ENCODE results near the gene FOXL1. TPM values are rescaled to one million over a fixed set of nuclear protein-coding genes. Genes with fewer than 3 reads are reported as not detected.

The FOXL1 gene
- total RNA-seq, 1 experiment from 2014 or later, result 0.11 TPM

DNA sequence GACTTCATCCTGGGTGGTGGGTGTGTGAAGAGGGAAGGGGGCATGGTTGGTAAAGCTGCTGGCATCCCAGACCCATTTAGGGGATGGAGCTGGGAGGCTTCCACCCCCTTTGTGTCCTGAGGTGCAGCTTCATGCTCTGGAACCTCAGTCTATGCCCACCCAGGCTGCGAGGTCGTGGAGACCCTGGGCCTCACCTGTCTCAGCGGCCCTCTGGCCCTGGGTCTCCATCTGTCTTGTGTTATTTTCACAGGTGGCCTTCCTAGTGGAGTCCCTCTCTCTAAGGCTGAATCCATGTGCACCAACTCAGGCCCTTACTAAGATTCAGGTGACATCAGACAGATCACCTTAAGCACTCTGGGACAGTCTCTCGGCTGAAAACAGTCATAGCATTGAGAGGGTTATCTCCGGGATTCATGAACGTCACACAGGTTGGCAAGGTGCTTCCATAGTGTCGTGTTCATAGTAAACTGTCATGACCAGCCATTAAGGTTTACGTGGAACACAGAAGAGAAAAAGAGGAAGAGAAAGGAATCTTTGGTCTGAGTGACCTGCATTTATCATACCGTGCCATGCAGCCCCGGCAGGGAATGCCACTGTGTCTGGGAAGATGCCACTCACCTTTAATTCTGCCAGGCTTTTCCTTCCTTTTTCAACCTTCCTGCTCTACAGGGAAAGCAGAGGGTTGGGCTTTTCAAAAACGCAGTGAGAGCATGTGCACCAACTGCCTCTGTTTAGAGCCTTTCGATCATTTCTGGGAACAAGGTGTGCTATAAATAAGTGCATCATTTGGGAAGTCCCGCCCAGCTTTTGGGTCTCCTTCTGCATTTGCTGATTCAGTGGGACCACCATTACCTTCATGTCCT, 4.5 kb upstream of the FOXL1 start:
- TF ChIP-seq, protein P1, sequence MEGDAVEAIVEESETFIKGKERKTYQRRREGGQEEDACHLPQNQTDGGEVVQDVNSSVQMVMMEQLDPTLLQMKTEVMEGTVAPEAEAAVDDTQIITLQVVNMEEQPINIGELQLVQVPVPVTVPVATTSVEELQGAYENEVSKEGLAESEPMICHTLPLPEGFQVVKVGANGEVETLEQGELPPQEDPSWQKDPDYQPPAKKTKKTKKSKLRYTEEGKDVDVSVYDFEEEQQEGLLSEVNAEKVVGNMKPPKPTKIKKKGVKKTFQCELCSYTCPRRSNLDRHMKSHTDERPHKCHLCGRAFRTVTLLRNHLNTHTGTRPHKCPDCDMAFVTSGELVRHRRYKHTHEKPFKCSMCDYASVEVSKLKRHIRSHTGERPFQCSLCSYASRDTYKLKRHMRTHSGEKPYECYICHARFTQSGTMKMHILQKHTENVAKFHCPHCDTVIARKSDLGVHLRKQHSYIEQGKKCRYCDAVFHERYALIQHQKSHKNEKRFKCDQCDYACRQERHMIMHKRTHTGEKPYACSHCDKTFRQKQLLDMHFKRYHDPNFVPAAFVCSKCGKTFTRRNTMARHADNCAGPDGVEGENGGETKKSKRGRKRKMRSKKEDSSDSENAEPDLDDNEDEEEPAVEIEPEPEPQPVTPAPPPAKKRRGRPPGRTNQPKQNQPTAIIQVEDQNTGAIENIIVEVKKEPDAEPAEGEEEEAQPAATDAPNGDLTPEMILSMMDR (IDR thresholded peaks at IDR 0.05; ENCODE audit: insufficient read depth in 1 of 2, low read depth in 1 of 2, low read length in 1 of 2, severe bottlenecking in 1 of 2, unreplicated experiment in 1 of 2), result no peak
- H3K27me3 ChIP-seq (replicated peaks; ENCODE audit: control insufficient read depth, insufficient read depth, low read length), result no peaks in the 10 kb centered on the region
- H3K27ac Mint-ChIP-seq (ENCODE audit: unreplicated experiment), result no peak overlapping the region
- BruUV-seq (replicated peaks), result no TSS peak
- H3K4me3 ChIP-seq (ENCODE audit: low read depth, low read length), result no peak overlapping the region
- H3K36me3 Mint-ChIP-seq (ENCODE audit: insufficient read depth, unreplicated experiment), result peaks cover 10% of the 10 kb centered on the region
- H3K4me1 Mint-ChIP-seq (ENCODE audit: low read depth, unreplicated experiment), result peaks cover 12% of the 10 kb centered on the region
- intact Hi-C loops (cut with micrococcal nuclease; ENCODE audit: unreplicated experiment), result no loop called here
- H3K27me3 Mint-ChIP-seq (ENCODE audit: insufficient read depth, unreplicated experiment), result peaks cover 10% of the 10 kb centered on the region
- no peaks in the 10 kb centered on the region for H3K36me3 ChIP-seq (ENCODE audit: control insufficient read depth, insufficient read depth, low read length)
- DNase-seq, result no peak
- H3K9me3 ChIP-seq, result no peaks in the 10 kb centered on the region
- ChIA-PET CTCF (no interaction called here), POLR2A (no interaction called here)
- no peak overlapping the region for H3K4me3 Mint-ChIP-seq (ENCODE audit: unreplicated experiment)
- H3K4me1 ChIP-seq, result peaks cover 12% of the 10 kb centered on the region; the same call in 1 of the 2 replicates
- H3K9me3 Mint-ChIP-seq (ENCODE audit: unreplicated experiment), result no peaks in the 10 kb centered on the region

DNA sequence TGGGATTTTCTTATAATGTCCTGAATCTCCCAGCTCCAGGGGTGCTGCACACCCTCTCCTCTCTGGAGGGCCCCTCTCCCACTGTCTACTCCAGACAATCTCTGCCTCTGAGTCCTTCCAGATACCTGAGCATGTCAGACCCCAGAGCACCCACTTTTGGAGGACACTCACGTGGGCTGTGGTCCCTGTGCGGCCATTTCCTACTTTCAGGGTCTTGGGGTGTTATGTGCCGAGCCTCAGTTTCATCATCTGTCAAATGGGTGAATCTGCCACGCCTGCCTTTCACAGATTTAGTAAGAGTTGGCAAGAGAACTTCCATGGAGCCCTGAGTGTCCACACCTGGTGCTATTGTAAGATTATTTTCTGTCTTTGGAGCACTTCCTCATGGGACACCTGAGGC, 3.7 kb upstream of the FOXL1 start:
- CTCF ChIA-PET, result no interaction called here
- peaks cover 12% of the 10 kb centered on the region; the same call in 1 of the 2 replicates for H3K4me1 ChIP-seq
- Mint-ChIP-seq H3K27me3 (ENCODE audit: insufficient read depth, unreplicated experiment) (peaks cover 12% of the 10 kb centered on the region), H3K36me3 (ENCODE audit: insufficient read depth, unreplicated experiment) (peaks cover 10% of the 10 kb centered on the region), H3K27ac (ENCODE audit: unreplicated experiment) (no peak overlapping the region), H3K4me1 (ENCODE audit: low read depth, unreplicated experiment) (peaks cover 12% of the 10 kb centered on the region), H3K9me3 (ENCODE audit: unreplicated experiment) (no peaks in the 10 kb centered on the region), H3K4me3 (ENCODE audit: unreplicated experiment) (no peak overlapping the region)
- no peaks in the 10 kb centered on the region for H3K27me3 ChIP-seq (replicated peaks; ENCODE audit: control insufficient read depth, insufficient read depth, low read length)
- intact Hi-C loops (cut with micrococcal nuclease; ENCODE audit: unreplicated experiment), result loop anchor here (5.0 kb wide), 2 partner anchors 258 to 488 kb away; no protein-coding TSS in a partner anchor
- no peaks in the 10 kb centered on the region for H3K9me3 ChIP-seq
- POLR2A ChIA-PET, result no interaction called here
- no peaks in the 10 kb centered on the region for H3K36me3 ChIP-seq (ENCODE audit: control insufficient read depth, insufficient read depth, low read length)
- H3K4me3 ChIP-seq (ENCODE audit: low read depth, low read length), result no peak overlapping the region
- no peak for DNase-seq
- no TSS peak for BruUV-seq (replicated peaks)
- TF ChIP-seq, protein P1 (IDR thresholded peaks at IDR 0.05; ENCODE audit: insufficient read depth in 1 of 2, low read depth in 1 of 2, low read length in 1 of 2, severe bottlenecking in 1 of 2, unreplicated experiment in 1 of 2), result no peak

DNA sequence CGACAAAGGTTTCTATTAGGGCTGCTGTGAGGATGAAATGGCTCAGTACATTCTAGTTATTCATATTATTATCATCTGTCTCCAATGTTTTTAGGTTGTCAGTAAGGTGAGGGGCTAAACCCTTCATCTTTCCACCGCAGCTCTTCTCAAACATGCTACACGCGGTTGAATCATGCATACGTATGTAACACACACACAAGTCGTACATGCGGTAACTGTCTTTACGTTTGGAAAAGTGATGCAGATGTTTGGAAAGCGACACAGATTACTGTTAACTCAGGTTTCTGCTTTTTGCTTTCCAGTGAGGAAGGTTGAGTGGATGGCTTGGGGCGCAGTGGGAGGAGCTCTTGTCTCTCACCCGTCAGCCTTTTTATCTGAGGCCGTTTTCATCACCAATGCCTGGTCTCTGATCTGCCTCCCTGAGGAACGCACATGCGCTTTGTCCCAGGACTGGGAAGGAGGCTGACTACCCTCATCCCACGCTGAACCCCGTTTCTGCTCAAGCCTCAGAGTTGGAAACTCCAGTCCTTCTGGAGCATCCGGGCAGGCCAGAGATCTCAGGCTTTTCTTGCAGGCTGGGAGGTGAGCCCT, 3.2 kb upstream of the FOXL1 start:
- Histone ChIP-seq H3K4me1 (peaks cover 12% of the 10 kb centered on the region; the same call in 1 of the 2 replicates), H3K9me3 (no peaks in the 10 kb centered on the region), H3K36me3 (ENCODE audit: control insufficient read depth, insufficient read depth, low read length) (no peaks in the 10 kb centered on the region), H3K4me3 (ENCODE audit: low read depth, low read length) (peak overlapping the region; percentile 49), H3K27me3 (replicated peaks; ENCODE audit: control insufficient read depth, insufficient read depth, low read length) (no peaks in the 10 kb centered on the region)
- intact Hi-C loops (cut with micrococcal nuclease; ENCODE audit: unreplicated experiment), result loop anchor here (5.0 kb wide), 2 partner anchors 257 to 487 kb away; no protein-coding TSS in a partner anchor
- Mint-ChIP-seq H3K4me1 (ENCODE audit: low read depth, unreplicated experiment) (peaks cover 12% of the 10 kb centered on the region), H3K9me3 (ENCODE audit: unreplicated experiment) (no peaks in the 10 kb centered on the region), H3K36me3 (ENCODE audit: insufficient read depth, unreplicated experiment) (peaks cover 10% of the 10 kb centered on the region), H3K27ac (ENCODE audit: unreplicated experiment) (no peak overlapping the region), H3K27me3 (ENCODE audit: insufficient read depth, unreplicated experiment) (peaks cover 13% of the 10 kb centered on the region), H3K4me3 (ENCODE audit: unreplicated experiment) (peak overlapping the region; percentile 98)
- ChIA-PET POLR2A (no interaction called here), CTCF (interaction anchor here (0.6 to 0.7 kb wide), 2 partner anchors 350 to 845 kb away, joined by 4 to 5 read pairs; no protein-coding TSS in a partner anchor)
- DNase-seq, result no peak
- TF ChIP-seq, protein P1 (IDR thresholded peaks at IDR 0.05; ENCODE audit: insufficient read depth in 1 of 2, low read depth in 1 of 2, low read length in 1 of 2, severe bottlenecking in 1 of 2, unreplicated experiment in 1 of 2), result no peak
- no TSS peak for BruUV-seq (replicated peaks)

Measured in Caco-2 (cell line).